ENCODE results near the gene ARNT2. TPM values are rescaled to one million over a fixed set of nuclear protein-coding genes. Genes with fewer than 3 reads are reported as not detected.

Gene ARNT2
- total RNA-seq, result 6.4 TPM

- intact Hi-C loops (cut with DNase I), result no loop called here
- Histone ChIP-seq H3K4me1 (peaks cover 0 to 3% of the 10 kb centered on the region in 2 donors), H3K9me3 (no peaks in the 10 kb centered on the region), H3K27ac (peak within 1 kb of the TSS; percentile 27 to 44), H3K36me3 (no peaks in the 10 kb centered on the region), H3K4me3 (peak within 1 kb of the TSS; percentile 64 to 70), H3K27me3 (no peaks in the 10 kb centered on the region)
- no peak for TF ChIP-seq CTCF (IDR thresholded peaks at IDR 0.05)
- no peak for DNase-seq (ENCODE audit: low spot score in 2 of 2)
These were observed at the start of gene ARNT2 for GRCh38 chr15:80404057-80404760. Gene ARNT2, plus strand, starts transcription at chr15:80404382. Its CDS starts 134 bp downstream, at chr15:80404516.

- Histone ChIP-seq H3K27ac (no peak overlapping the region), H3K4me1 (no peaks in the 10 kb centered on the region), H3K9me3 (peaks cover 17 to 20% of the 10 kb centered on the region in 2 donors), H3K4me3 (no peak overlapping the region), H3K27me3 (no peaks in the 10 kb centered on the region), H3K36me3 (no peaks in the 10 kb centered on the region)
- TF ChIP-seq CTCF (IDR thresholded peaks at IDR 0.05), result no peak
- no peak for DNase-seq (ENCODE audit: low spot score in 2 of 2)
- intact Hi-C loops (cut with DNase I), result no loop called here
These were observed 37.1 kb upstream of the ARNT2 start for GRCh38 chr15:80367094-80367493.

- TF ChIP-seq CTCF (IDR thresholded peaks at IDR 0.05), result no peak
- Histone ChIP-seq H3K27me3 (no peaks in the 10 kb centered on the region), H3K27ac (no peak overlapping the region), H3K4me3 (no peak overlapping the region), H3K36me3 (no peaks in the 10 kb centered on the region), H3K4me1 (no peaks in the 10 kb centered on the region), H3K9me3 (peaks cover 17 to 20% of the 10 kb centered on the region in 2 donors)
- DNase-seq (ENCODE audit: low spot score in 2 of 2), result no peak
- intact Hi-C loops (cut with DNase I), result no loop called here
These were observed 36.5 kb upstream of the ARNT2 start for GRCh38 chr15:80367661-80368060.

GRCh38 chr15:80371924-80372323 lies 32.3 kb upstream of the ARNT2 start:
- DNase-seq (ENCODE audit: low spot score in 2 of 2), result no peak
- intact Hi-C loops (cut with DNase I), result no loop called here

GRCh38 chr15:80374441-80374840 lies 29.7 kb upstream of the ARNT2 start:
- Histone ChIP-seq H3K9me3 (no peaks in the 10 kb centered on the region), H3K4me3 (no peak overlapping the region), H3K36me3 (no peaks in the 10 kb centered on the region), H3K27ac (no peak overlapping the region), H3K4me1 (no peaks in the 10 kb centered on the region), H3K27me3 (no peaks in the 10 kb centered on the region)
- no peak for DNase-seq (ENCODE audit: low spot score in 2 of 2)
- intact Hi-C loops (cut with DNase I), result no loop called here
- no peak for TF ChIP-seq CTCF (IDR thresholded peaks at IDR 0.05)

More at GRCh38 chr15:80371924-80372323, 32.3 kb upstream of the ARNT2 start:
- no peak overlapping the region for H3K4me3 ChIP-seq
- no peak for TF ChIP-seq CTCF (IDR thresholded peaks at IDR 0.05)
- H3K9me3 ChIP-seq, result peaks cover 16 to 17% of the 10 kb centered on the region in 2 donors
- H3K4me1 ChIP-seq, result no peaks in the 10 kb centered on the region
- H3K27me3 ChIP-seq, result no peaks in the 10 kb centered on the region
- H3K27ac ChIP-seq, result no peak overlapping the region
- no peaks in the 10 kb centered on the region for H3K36me3 ChIP-seq
